HCT116 (cell line): ENCODE results near the gene SLC25A53. TPM values are rescaled to one million over a fixed set of nuclear protein-coding genes. Genes with fewer than 3 reads are reported as not detected.

ENCODE experiments used
- ATAC-seq: fragments of 200-7000 bp; cut with Tn5 transposase; 2 replicates; pipeline ENCODE4 v1.9.1; 2020; ENCODE audit warnings: mild to moderate bottlenecking, moderate library complexity
- BruUV-seq: library from RNA; stranded (reverse); fragments of 400-500 nt; replicated peaks from 2 replicates; lab custom pipeline; 2021; lab: Mats Ljungman, UMichigan
- CTCF ChIA-PET: fragments of 300-600 bp; sonication (Branson Sonifier 250); formaldehyde crosslinking; loops from one replicate; lab custom pipeline; 2021; ENCODE audit warnings: antibody characterized with exemption; lab: Charles Lee
- POLR2A ChIA-PET: fragments of 300-600, 350-600 bp; sonication (Branson Sonifier 250); formaldehyde crosslinking; loops from one replicate; lab custom pipeline; 2021; ENCODE audit warnings: antibody characterized with exemption; lab: Charles Lee
- RAD21 ChIA-PET, 2 experiments: fragments of 300-600 bp; sonication (Branson Sonifier 250); formaldehyde crosslinking; loops; one replicate each; lab custom pipeline; 2023; ENCODE audit warnings: low total read pairs in 2 of 2; ENCODE audit not compliant: uncharacterized antibody in 2 of 2, unreplicated experiment in 2 of 2, low non-redundant PET in 1 of 2; lab: Charles Lee
- DNase-seq: peaks from one replicate; pipeline ENCODE4 v3.0.0-alpha.2; 2010; ENCODE audit warnings: low read depth, low spot score
- H2AFZ ChIP-seq: fragments of 200-600 bp; shearing (Covaris generic), sonication (generic); 2 replicates; pipeline ENCODE4 v1.6.1; 2017; ENCODE audit warnings: low read depth, mixed run types, mixed read lengths, antibody characterized with exemption, low read length; ENCODE audit not compliant: poor library complexity, severe bottlenecking
- H3K27ac ChIP-seq: 2 replicates; pipeline ENCODE4 v1.5.1; 2012; ENCODE audit warnings: low read depth, low read length
- H3K27me3 ChIP-seq: fragments of 200-600 bp; sonication (generic); 2 replicates; pipeline ENCODE4 v1.6.1; 2016; ENCODE audit warnings: mixed run types, low read length, mixed read lengths; ENCODE audit not compliant: insufficient read depth
- H3K36me3 ChIP-seq, 2 experiments: fragments of 200-500 bp in 1 of 2; fragments of 200-600 bp in 1 of 2; sonication (Bioruptor generic) in 1 of 2; sonication (generic) in 1 of 2; 2 replicates each; pipeline versions ENCODE4 v1.5.1 to v1.6.1; 2014 to 2016; ENCODE audit warnings: low read length in 2 of 2, inconsistent platforms in 1 of 2, mixed read lengths in 1 of 2, mixed run types in 1 of 2; ENCODE audit not compliant: insufficient read depth in 2 of 2, control insufficient read depth in 1 of 2
- H3K4me1 ChIP-seq, 2 experiments: fragments of 200-600 bp in 1 of 2; sonication (generic) in 1 of 2; 2 replicates each; pipeline versions ENCODE4 v1.5.1 to v1.6.1; 2012 to 2017; ENCODE audit warnings: low read length in 2 of 2, inconsistent platforms in 1 of 2, mild to moderate bottlenecking in 1 of 2, mixed read lengths in 1 of 2, mixed run types in 1 of 2, moderate library complexity in 1 of 2; ENCODE audit not compliant: insufficient read depth in 2 of 2, control insufficient read depth in 1 of 2
- H3K4me2 ChIP-seq: fragments of 200-600 bp; sonication (generic); 2 replicates; pipeline ENCODE4 v1.6.1; 2017; ENCODE audit warnings: mixed run types, low read length, mixed read lengths
- H3K4me3 ChIP-seq, 2 experiments: fragments of 200-600 bp in 1 of 2; sonication (generic) in 1 of 2; replicated peaks in 1 of 2; 2 replicates each; pipeline ENCODE4 v1.5.1; 2011 to 2016; ENCODE audit warnings: low read length in 2 of 2, control low read depth in 1 of 2, low read depth in 1 of 2, mild to moderate bottlenecking in 1 of 2, mixed read lengths in 1 of 2, mixed run types in 1 of 2
- H3K79me2 ChIP-seq: fragments of 200-600 bp; sonication (generic); 2 replicates; pipeline ENCODE4 v1.6.1; 2017; ENCODE audit warnings: mild to moderate bottlenecking, mixed run types, low read length, moderate library complexity, mixed read lengths; ENCODE audit not compliant: insufficient read depth
- H3K9ac ChIP-seq: fragments of 200-600 bp; sonication (generic); 2 replicates; pipeline ENCODE4 v1.6.1; 2016; ENCODE audit warnings: low read length, mixed read lengths
- H3K9me2 ChIP-seq: fragments of 200-600 bp; sonication (generic), shearing (Covaris generic); 2 replicates; pipeline ENCODE4 v1.6.1; 2017; ENCODE audit warnings: mixed run types, mild to moderate bottlenecking, moderate library complexity; ENCODE audit not compliant: insufficient read depth
- H3K9me3 ChIP-seq, 2 experiments: fragments of 200-500 bp in 1 of 2; fragments of 200-600 bp in 1 of 2; sonication (Bioruptor generic) in 1 of 2; sonication (generic) in 1 of 2; 2 replicates each; pipeline ENCODE4 v1.6.1; 2014 to 2017; ENCODE audit warnings: low read length in 2 of 2, mixed read lengths in 2 of 2, inconsistent platforms in 1 of 2, low read depth in 1 of 2, mild to moderate bottlenecking in 1 of 2, mixed run types in 1 of 2, moderate library complexity in 1 of 2; ENCODE audit not compliant: control insufficient read depth in 1 of 2, insufficient read depth in 1 of 2
- H4K20me1 ChIP-seq: fragments of 200-600 bp; sonication (generic), shearing (Covaris generic); 2 replicates; pipeline ENCODE4 v1.6.1; 2017; ENCODE audit warnings: mixed run types, mild to moderate bottlenecking, moderate library complexity; ENCODE audit not compliant: insufficient read depth
- CBX3 ChIP-seq: IDR thresholded peaks from 2 replicates; pipeline ENCODE4 v1.6.1; 2012; ENCODE audit warnings: low read depth
- EGR1 ChIP-seq: IDR thresholded peaks from 2 replicates; pipeline ENCODE4 v1.6.1; 2012; ENCODE audit warnings: low read depth
- ELF1 ChIP-seq: IDR thresholded peaks from 2 replicates; pipeline ENCODE4 v1.6.1; 2012; ENCODE audit warnings: low read depth, borderline replicate concordance
- EZH2 ChIP-seq: fragments of 200-600 bp; sonication (generic); IDR thresholded peaks from 2 replicates; pipeline ENCODE4 v1.6.1; 2017; ENCODE audit warnings: antibody characterized with exemption, mixed run types
- EZH2phosphoT487 ChIP-seq: fragments of 200-600 bp; IDR thresholded peaks from 2 replicates; pipeline ENCODE4 v1.6.1; 2018; ENCODE audit warnings: antibody characterized with exemption, borderline replicate concordance
- FOSL1 ChIP-seq: IDR thresholded peaks from 2 replicates; pipeline ENCODE4 v1.6.1; 2012; ENCODE audit warnings: low read depth
- POLR2A ChIP-seq: IDR thresholded peaks from 2 replicates; pipeline ENCODE4 v1.7.0; 2011; ENCODE audit warnings: borderline replicate concordance; ENCODE audit not compliant: insufficient read depth, insufficient read length; ENCODE audit errors: extremely low read depth
- RAD21 ChIP-seq: IDR thresholded peaks from 2 replicates; pipeline ENCODE4 v1.6.1; 2012; ENCODE audit warnings: low read depth, mild to moderate bottlenecking
- SIN3A ChIP-seq: IDR thresholded peaks from 2 replicates; pipeline ENCODE4 v1.6.1; 2012; ENCODE audit warnings: low read depth
- SRF ChIP-seq: IDR thresholded peaks from 2 replicates; pipeline ENCODE4 v1.6.1; 2012; ENCODE audit warnings: low read depth
- TCF7L2 ChIP-seq: IDR thresholded peaks from 2 replicates; pipeline ENCODE4 v1.7.0; 2011; ENCODE audit warnings: borderline replicate concordance, inconsistent platforms; ENCODE audit not compliant: insufficient read depth, insufficient read length; ENCODE audit errors: extremely low read depth
- YY1 ChIP-seq: IDR thresholded peaks from 2 replicates; pipeline ENCODE4 v1.6.1; 2011; ENCODE audit warnings: low read length, low read depth, moderate library complexity, mild to moderate bottlenecking; ENCODE audit not compliant: insufficient replicate concordance; ENCODE audit errors: extremely low read depth
- ZBTB33 ChIP-seq: IDR thresholded peaks from 2 replicates; pipeline ENCODE4 v1.6.1; 2011; ENCODE audit warnings: mild to moderate bottlenecking, low read length, moderate library complexity; ENCODE audit not compliant: insufficient replicate concordance; ENCODE audit errors: extremely low read depth
- ZFX ChIP-seq: fragments of 450-650 bp; IDR thresholded peaks from 2 replicates; pipeline ENCODE4 v1.6.1; 2017
- intact Hi-C: fragments of 100-400 bp; cut with micrococcal nuclease; formaldehyde crosslinking; loops from 2 replicates; pipeline ENCODE4 v1.10.0; 2022
- total RNA-seq: library from RNA; stranded (reverse); gene quantifications from one replicate; pipeline ENCODE4 v1.2.1, GENCODE V29; 2021; ENCODE audit not compliant: unreplicated experiment
- TF ChIP-seq, protein P1 (sequence below), 3 experiments: fragments of 200-600 bp in 1 of 3; sonication (generic) in 1 of 3; IDR thresholded peaks in 2 of 3; conservative IDR thresholded peaks in 1 of 3; 2 replicates each; pipeline ENCODE4 v1.5.1; 2012 to 2017; ENCODE audit warnings: low read depth in 2 of 3, low read length in 2 of 3, antibody characterized with exemption in 1 of 3, borderline replicate concordance in 1 of 3, control low read depth in 1 of 3, mild to moderate bottlenecking in 1 of 3, mixed read lengths in 1 of 3, mixed run types in 1 of 3, moderate library complexity in 1 of 3; ENCODE audit not compliant: insufficient read depth in 1 of 3
- TF ChIP-seq, protein P2 (sequence below): IDR thresholded peaks from 2 replicates; pipeline ENCODE4 v1.6.1; 2012
- TF ChIP-seq, protein P3 (sequence below): IDR thresholded peaks from 2 replicates; pipeline ENCODE4 v1.6.1; 2012; ENCODE audit warnings: low read depth

SLC25A53 gene
- total RNA-seq, 1 experiment from 2014 or later, result 3.4 TPM

DNA sequence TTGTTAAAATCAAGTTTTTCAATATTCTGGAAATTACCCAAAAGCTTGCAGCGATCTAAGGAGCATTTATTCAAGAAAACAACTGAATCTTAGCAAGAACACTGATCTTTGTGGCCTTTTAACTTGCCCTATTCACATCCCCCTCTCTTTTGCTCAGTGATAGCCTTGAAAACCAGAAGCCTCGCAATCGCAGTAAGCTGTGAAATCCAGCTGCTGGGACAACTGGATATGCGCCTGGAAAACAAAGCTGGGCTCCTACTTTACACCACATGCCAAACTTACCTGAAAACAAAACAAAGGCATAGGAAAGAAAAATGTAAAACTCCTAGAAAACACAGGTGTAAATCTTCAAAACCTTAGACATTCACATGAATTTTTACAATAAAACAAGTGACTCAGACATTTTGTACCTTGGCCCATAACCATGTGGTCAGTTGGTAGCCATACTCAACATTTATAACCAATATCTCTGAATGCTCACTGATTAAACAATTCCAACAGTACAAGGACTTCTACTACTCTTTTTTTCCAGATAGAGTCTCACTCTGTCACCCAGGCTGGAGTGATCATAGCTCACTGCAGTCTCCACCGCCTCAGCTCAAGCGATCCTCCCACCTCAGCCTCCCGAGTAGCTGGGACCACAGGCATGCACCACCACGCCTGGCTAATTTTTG is 15.6 kb downstream of the SLC25A53 start:
- no peaks in the 10 kb centered on the region for H3K9me3 ChIP-seq
- H3K4me1 ChIP-seq, result 0 out of 4 replicates have a peak, but pooled peaks cover 0 to under 1% of the 10 kb centered on the region in 2 experiments
- no peak overlapping the region for H3K4me2 ChIP-seq
- no peak overlapping the region for H3K9ac ChIP-seq
- H3K36me3 ChIP-seq, result no peaks in the 10 kb centered on the region
- intact Hi-C loops, result no loop called here
- H2AFZ ChIP-seq, result no peak overlapping the region
- no peak overlapping the region for H3K27ac ChIP-seq
- no peaks in the 10 kb centered on the region for H3K27me3 ChIP-seq
- no peaks in the 10 kb centered on the region for H4K20me1 ChIP-seq
- TF ChIP-seq, protein P1, sequence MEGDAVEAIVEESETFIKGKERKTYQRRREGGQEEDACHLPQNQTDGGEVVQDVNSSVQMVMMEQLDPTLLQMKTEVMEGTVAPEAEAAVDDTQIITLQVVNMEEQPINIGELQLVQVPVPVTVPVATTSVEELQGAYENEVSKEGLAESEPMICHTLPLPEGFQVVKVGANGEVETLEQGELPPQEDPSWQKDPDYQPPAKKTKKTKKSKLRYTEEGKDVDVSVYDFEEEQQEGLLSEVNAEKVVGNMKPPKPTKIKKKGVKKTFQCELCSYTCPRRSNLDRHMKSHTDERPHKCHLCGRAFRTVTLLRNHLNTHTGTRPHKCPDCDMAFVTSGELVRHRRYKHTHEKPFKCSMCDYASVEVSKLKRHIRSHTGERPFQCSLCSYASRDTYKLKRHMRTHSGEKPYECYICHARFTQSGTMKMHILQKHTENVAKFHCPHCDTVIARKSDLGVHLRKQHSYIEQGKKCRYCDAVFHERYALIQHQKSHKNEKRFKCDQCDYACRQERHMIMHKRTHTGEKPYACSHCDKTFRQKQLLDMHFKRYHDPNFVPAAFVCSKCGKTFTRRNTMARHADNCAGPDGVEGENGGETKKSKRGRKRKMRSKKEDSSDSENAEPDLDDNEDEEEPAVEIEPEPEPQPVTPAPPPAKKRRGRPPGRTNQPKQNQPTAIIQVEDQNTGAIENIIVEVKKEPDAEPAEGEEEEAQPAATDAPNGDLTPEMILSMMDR (IDR thresholded peaks at IDR 0.05 in 2 of 3, conservative IDR thresholded peaks at IDR 0.05 in 1 of 3; ENCODE audit: borderline replicate concordance in 1 of 3, insufficient read depth in 1 of 3, low read depth in 2 of 3, low read length in 2 of 3), result no peak
- no peak for TF ChIP-seq EGR1
- no peak for TF ChIP-seq TCF7L2
- no peak for TF ChIP-seq POLR2A
- TF ChIP-seq RAD21, result no peak
- TF ChIP-seq SRF, result no peak
- TF ChIP-seq EZH2phosphoT487, result no peak
- no peak for TF ChIP-seq FOSL1
- no peak for TF ChIP-seq CBX3
- TF ChIP-seq, protein P2, sequence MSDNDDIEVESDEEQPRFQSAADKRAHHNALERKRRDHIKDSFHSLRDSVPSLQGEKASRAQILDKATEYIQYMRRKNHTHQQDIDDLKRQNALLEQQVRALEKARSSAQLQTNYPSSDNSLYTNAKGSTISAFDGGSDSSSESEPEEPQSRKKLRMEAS, result no peak
- no peak for TF ChIP-seq ZFX
- TF ChIP-seq ZBTB33, result no peak
- TF ChIP-seq, protein P3, sequence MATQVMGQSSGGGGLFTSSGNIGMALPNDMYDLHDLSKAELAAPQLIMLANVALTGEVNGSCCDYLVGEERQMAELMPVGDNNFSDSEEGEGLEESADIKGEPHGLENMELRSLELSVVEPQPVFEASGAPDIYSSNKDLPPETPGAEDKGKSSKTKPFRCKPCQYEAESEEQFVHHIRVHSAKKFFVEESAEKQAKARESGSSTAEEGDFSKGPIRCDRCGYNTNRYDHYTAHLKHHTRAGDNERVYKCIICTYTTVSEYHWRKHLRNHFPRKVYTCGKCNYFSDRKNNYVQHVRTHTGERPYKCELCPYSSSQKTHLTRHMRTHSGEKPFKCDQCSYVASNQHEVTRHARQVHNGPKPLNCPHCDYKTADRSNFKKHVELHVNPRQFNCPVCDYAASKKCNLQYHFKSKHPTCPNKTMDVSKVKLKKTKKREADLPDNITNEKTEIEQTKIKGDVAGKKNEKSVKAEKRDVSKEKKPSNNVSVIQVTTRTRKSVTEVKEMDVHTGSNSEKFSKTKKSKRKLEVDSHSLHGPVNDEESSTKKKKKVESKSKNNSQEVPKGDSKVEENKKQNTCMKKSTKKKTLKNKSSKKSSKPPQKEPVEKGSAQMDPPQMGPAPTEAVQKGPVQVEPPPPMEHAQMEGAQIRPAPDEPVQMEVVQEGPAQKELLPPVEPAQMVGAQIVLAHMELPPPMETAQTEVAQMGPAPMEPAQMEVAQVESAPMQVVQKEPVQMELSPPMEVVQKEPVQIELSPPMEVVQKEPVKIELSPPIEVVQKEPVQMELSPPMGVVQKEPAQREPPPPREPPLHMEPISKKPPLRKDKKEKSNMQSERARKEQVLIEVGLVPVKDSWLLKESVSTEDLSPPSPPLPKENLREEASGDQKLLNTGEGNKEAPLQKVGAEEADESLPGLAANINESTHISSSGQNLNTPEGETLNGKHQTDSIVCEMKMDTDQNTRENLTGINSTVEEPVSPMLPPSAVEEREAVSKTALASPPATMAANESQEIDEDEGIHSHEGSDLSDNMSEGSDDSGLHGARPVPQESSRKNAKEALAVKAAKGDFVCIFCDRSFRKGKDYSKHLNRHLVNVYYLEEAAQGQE, result no peak
- no peak for TF ChIP-seq ELF1
- no peak for TF ChIP-seq YY1
- no peak for TF ChIP-seq EZH2
- TF ChIP-seq SIN3A, result no peak
- TF ChIP-seq, all 23 proteins: peak for 0
- H3K4me3 ChIP-seq, result no peak overlapping the region
- DNase-seq (no peak), ATAC-seq (no peak)
- BruUV-seq, result no TSS peak
- ChIA-PET CTCF (no interaction called here), POLR2A (no interaction called here), RAD21 (no interaction called here)
- no peaks in the 10 kb centered on the region for H3K79me2 ChIP-seq
- no peaks in the 10 kb centered on the region for H3K9me2 ChIP-seq
